HG03039 (cell line): ENCODE data around the gene GRK3.

Source experiments
- ATAC-seq: cut with Tn5 transposase; IDR thresholded peaks from one replicate; pipeline ENCODE4 v1.9.1; 2021; ENCODE audit warnings: mild to moderate bottlenecking, moderate library complexity; ENCODE audit not compliant: unreplicated experiment

Gene GRK3

GRCh38 chr22:25750569-25751173, 186.2 kb downstream of the GRK3 start:
- ATAC-seq, result no peak

GRCh38 chr22:25751174-25751581, 186.7 kb downstream of the GRK3 start:
- no peak for ATAC-seq

GRCh38 chr22:25752615-25753214, 188.2 kb downstream of the GRK3 start:
- ATAC-seq, result no peak

- no peak for ATAC-seq
Observed at GRCh38 chr22:25753252-25753651, 188.8 kb downstream of the GRK3 start.

- ATAC-seq, result no peak
Observed at GRCh38 chr22:25754527-25755202, 190.2 kb downstream of the GRK3 start.

- no peak for ATAC-seq
Observed at GRCh38 chr22:25757686-25758085, 193.2 kb downstream of the GRK3 start.

GRCh38 chr22:25758316-25758715, 193.8 kb downstream of the GRK3 start:
- ATAC-seq, result no peak

GRCh38 chr22:25759825-25760231, 195.4 kb downstream of the GRK3 start:
- no peak for ATAC-seq

- no peak for ATAC-seq
Observed at GRCh38 chr22:25760294-25760693, 195.8 kb downstream of the GRK3 start.

- no peak for ATAC-seq
Observed at GRCh38 chr22:25760848-25761595, 196.5 kb downstream of the GRK3 start.

GRCh38 chr22:25762147-25762546, 197.7 kb downstream of the GRK3 start:
- no peak for ATAC-seq

- no peak for ATAC-seq
Observed at GRCh38 chr22:25763239-25763777, 198.8 kb downstream of the GRK3 start.

GRCh38 chr22:25764270-25765015, 200.0 kb downstream of the GRK3 start:
- no peak for ATAC-seq

GRCh38 chr22:25765016-25765367, 200.5 kb downstream of the GRK3 start:
- no peak for ATAC-seq

GRCh38 chr22:25765801-25766200, 201.3 kb downstream of the GRK3 start:
- no peak for ATAC-seq

- ATAC-seq, result no peak
Observed at GRCh38 chr22:25766418-25766817, 201.9 kb downstream of the GRK3 start.

- ATAC-seq, result no peak
Observed at GRCh38 chr22:25770333-25770732, 205.9 kb downstream of the GRK3 start.

GRCh38 chr22:25772288-25772687, 207.8 kb downstream of the GRK3 start:
- no peak for ATAC-seq

GRCh38 chr22:25774575-25775026, 210.1 kb downstream of the GRK3 start:
- no peak for ATAC-seq

GRCh38 chr22:25775531-25775930, 211.1 kb downstream of the GRK3 start:
- ATAC-seq, result no peak

- ATAC-seq, result no peak
Observed at GRCh38 chr22:25777411-25777810, 212.9 kb downstream of the GRK3 start.
